Suprapubic skin (tissue), 4 donors: ENCODE results near the gene WBP1L.

Source experiments
- EP300 ChIP-seq: sonication (generic); formaldehyde crosslinking; IDR thresholded peaks from one replicate; pipeline ENCODE4 v1.6.1; 2017; ENCODE audit warnings: antibody characterized with exemption
- POLR2A ChIP-seq, 2 donors: fragments of 450-650 bp; IDR thresholded peaks; one replicate each; pipeline ENCODE4 v1.6.1; 2017; ENCODE audit warnings: antibody characterized with exemption in 2 of 2, mild to moderate bottlenecking in 2 of 2, moderate library complexity in 2 of 2
- POLR2AphosphoS5 ChIP-seq, 3 donors: sonication (generic); formaldehyde crosslinking; IDR thresholded peaks; one replicate each; pipeline ENCODE4 v1.6.1; 2017; ENCODE audit warnings: antibody characterized with exemption in 3 of 3
- TF ChIP-seq, protein P1 (sequence below), 2 donors: fragments of 200-600 bp in 1 of 2; fragments of 450-650 bp in 1 of 2; sonication (generic) in 1 of 2; IDR thresholded peaks; one replicate each; pipeline ENCODE4 v1.5.1; 2016 to 2019; ENCODE audit warnings: antibody characterized with exemption in 2 of 2, mild to moderate bottlenecking in 1 of 2, moderate library complexity in 1 of 2

GRCh38 chr10:102801978-102802377 lies 58.2 kb downstream of the WBP1L start:
- TF ChIP-seq, protein P1, sequence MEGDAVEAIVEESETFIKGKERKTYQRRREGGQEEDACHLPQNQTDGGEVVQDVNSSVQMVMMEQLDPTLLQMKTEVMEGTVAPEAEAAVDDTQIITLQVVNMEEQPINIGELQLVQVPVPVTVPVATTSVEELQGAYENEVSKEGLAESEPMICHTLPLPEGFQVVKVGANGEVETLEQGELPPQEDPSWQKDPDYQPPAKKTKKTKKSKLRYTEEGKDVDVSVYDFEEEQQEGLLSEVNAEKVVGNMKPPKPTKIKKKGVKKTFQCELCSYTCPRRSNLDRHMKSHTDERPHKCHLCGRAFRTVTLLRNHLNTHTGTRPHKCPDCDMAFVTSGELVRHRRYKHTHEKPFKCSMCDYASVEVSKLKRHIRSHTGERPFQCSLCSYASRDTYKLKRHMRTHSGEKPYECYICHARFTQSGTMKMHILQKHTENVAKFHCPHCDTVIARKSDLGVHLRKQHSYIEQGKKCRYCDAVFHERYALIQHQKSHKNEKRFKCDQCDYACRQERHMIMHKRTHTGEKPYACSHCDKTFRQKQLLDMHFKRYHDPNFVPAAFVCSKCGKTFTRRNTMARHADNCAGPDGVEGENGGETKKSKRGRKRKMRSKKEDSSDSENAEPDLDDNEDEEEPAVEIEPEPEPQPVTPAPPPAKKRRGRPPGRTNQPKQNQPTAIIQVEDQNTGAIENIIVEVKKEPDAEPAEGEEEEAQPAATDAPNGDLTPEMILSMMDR (IDR thresholded peaks at IDR 0.05), result no peak
- TF ChIP-seq POLR2A (IDR thresholded peaks at IDR 0.05) (no peak), POLR2AphosphoS5 (IDR thresholded peaks at IDR 0.05) (no peak), EP300 (no peak)
